HepG2 (cell line): ENCODE results near the gene C4orf36. TPM values are rescaled to one million over a fixed set of nuclear protein-coding genes. Genes with fewer than 3 reads are reported as not detected.

Source experiments
- CBFB ChIP-seq: sonication (generic); formaldehyde crosslinking; IDR thresholded peaks from 2 replicates; pipeline ENCODE4 v1.4.0; 2020; ENCODE audit warnings: missing genetic modification reagents
- CBX2 ChIP-seq, 2 experiments: fragments of 200-600 bp in 1 of 2; sonication (generic); formaldehyde crosslinking in 1 of 2; IDR thresholded peaks; 2 replicates each; pipeline versions ENCODE4 v1.7.0 to v1.8.1; 2018 to 2022; ENCODE audit warnings: low read depth in 2 of 2, low read length in 1 of 2, mild to moderate bottlenecking in 1 of 2, missing genetic modification reagents in 1 of 2
- CREBL2 ChIP-seq: sonication (generic); formaldehyde crosslinking; IDR thresholded peaks from 2 replicates; pipeline ENCODE4 v1.8.1; 2023; ENCODE audit warnings: missing genetic modification reagents, mild to moderate bottlenecking, borderline replicate concordance
- FOXO1 ChIP-seq: sonication (generic); formaldehyde crosslinking; IDR thresholded peaks from 2 replicates; pipeline ENCODE4 v1.4.0; 2020; ENCODE audit warnings: missing genetic modification reagents
- FUBP1 ChIP-seq: sonication (generic); formaldehyde crosslinking; IDR thresholded peaks from 2 replicates; pipeline ENCODE4 v1.5.1; 2020; ENCODE audit warnings: missing genetic modification reagents, mild to moderate bottlenecking, borderline replicate concordance
- GATAD2A ChIP-seq: IDR thresholded peaks from 2 replicates; pipeline ENCODE4 v1.6.1; 2016
- GPN1 ChIP-seq: sonication (generic); formaldehyde crosslinking; IDR thresholded peaks from 2 replicates; pipeline ENCODE4 v1.5.1; 2020; ENCODE audit warnings: missing genetic modification reagents, borderline replicate concordance
- HNRNPH1 ChIP-seq: fragments of 200-400 bp; formaldehyde crosslinking; optimal IDR thresholded peaks from 2 replicates; pipeline ENCODE3; 2017; ENCODE audit warnings: mild to moderate bottlenecking, low read depth, low read length
- NBN ChIP-seq: fragments of 450-650 bp; conservative IDR thresholded peaks from 2 replicates; pipeline ENCODE4 v1.6.1; 2017
- NCOA2 ChIP-seq: sonication (generic); formaldehyde crosslinking; IDR thresholded peaks from 2 replicates; pipeline ENCODE4 v1.8.0; 2022; ENCODE audit warnings: inconsistent platforms
- REXO4 ChIP-seq: sonication (generic); formaldehyde crosslinking; IDR thresholded peaks from 2 replicates; pipeline ENCODE4 v1.8.0; 2022; ENCODE audit warnings: missing genetic modification reagents, mild to moderate bottlenecking, borderline replicate concordance
- SIN3A ChIP-seq: IDR thresholded peaks from 2 replicates; pipeline ENCODE4 v1.6.1; 2011; ENCODE audit warnings: low read depth, mild to moderate bottlenecking, control low read depth, low read length, borderline replicate concordance
- ZFP82 ChIP-seq: sonication (generic); formaldehyde crosslinking; IDR thresholded peaks from 2 replicates; pipeline ENCODE4 v1.5.1; 2020; ENCODE audit warnings: mild to moderate bottlenecking, missing genetic modification reagents, borderline replicate concordance
- ZNF142 ChIP-seq: sonication (generic); formaldehyde crosslinking; IDR thresholded peaks from 2 replicates; pipeline ENCODE4 v1.4.0; 2020; ENCODE audit warnings: missing genetic modification reagents
- ZNF430 ChIP-seq: sonication (generic); formaldehyde crosslinking; IDR thresholded peaks from 2 replicates; pipeline ENCODE4 v1.9.0; 2021; ENCODE audit warnings: mild to moderate bottlenecking, missing genetic modification reagents
- ZNF543 ChIP-seq: sonication (generic); formaldehyde crosslinking; IDR thresholded peaks from 2 replicates; pipeline ENCODE4 v1.4.0; 2020; ENCODE audit warnings: mild to moderate bottlenecking, missing genetic modification reagents
- ZNF724P ChIP-seq: sonication (generic); formaldehyde crosslinking; IDR thresholded peaks from 2 replicates; pipeline ENCODE4 v1.8.0; 2022; ENCODE audit warnings: missing genetic modification reagents, borderline replicate concordance
- ZNF772 ChIP-seq: sonication (generic); formaldehyde crosslinking; IDR thresholded peaks from 2 replicates; pipeline ENCODE4 v1.5.0; 2020; ENCODE audit warnings: mild to moderate bottlenecking, missing genetic modification reagents
- polyA plus RNA-seq, 8 experiments: library from polyadenylated mRNA; depleted of rRNA in 3 of 8; stranded (reverse) in 7 of 8; unstranded in 1 of 8; fragments of >200 nt; fragmentation: Illumina TruSeq in 4 of 8; extraction: Trizol in 4 of 8; gene quantifications; 2 replicates each; pipeline versions ENCODE4 v1.2.1 to v1.2.3, GENCODE V29; 2011 to 2016; ENCODE audit warnings: low read depth in 4 of 8, missing spikeins in 1 of 8, mixed read lengths in 1 of 8; ENCODE audit not compliant: insufficient read depth in 1 of 8
- total RNA-seq, 5 experiments: library from RNA; depleted of rRNA; stranded (reverse); fragments of >200 nt; fragmentation: Illumina TruSeq; extraction: Trizol; gene quantifications; 2 replicates each; pipeline ENCODE4 v1.2.3, GENCODE V29; 2016; ENCODE audit warnings: low read depth in 1 of 5
- TF ChIP-seq, protein P1 (sequence below): sonication (generic); formaldehyde crosslinking; IDR thresholded peaks from 2 replicates; pipeline ENCODE4 v1.4.0; 2020; ENCODE audit warnings: missing genetic modification reagents, borderline replicate concordance

C4orf36 gene
- total and polyA plus RNA-seq, 2 of the 13 experiments (the other 11 are each of a cell fraction or from before 2014, with no cell fraction given), result 0.63 TPM; not detected in 1

DNA sequence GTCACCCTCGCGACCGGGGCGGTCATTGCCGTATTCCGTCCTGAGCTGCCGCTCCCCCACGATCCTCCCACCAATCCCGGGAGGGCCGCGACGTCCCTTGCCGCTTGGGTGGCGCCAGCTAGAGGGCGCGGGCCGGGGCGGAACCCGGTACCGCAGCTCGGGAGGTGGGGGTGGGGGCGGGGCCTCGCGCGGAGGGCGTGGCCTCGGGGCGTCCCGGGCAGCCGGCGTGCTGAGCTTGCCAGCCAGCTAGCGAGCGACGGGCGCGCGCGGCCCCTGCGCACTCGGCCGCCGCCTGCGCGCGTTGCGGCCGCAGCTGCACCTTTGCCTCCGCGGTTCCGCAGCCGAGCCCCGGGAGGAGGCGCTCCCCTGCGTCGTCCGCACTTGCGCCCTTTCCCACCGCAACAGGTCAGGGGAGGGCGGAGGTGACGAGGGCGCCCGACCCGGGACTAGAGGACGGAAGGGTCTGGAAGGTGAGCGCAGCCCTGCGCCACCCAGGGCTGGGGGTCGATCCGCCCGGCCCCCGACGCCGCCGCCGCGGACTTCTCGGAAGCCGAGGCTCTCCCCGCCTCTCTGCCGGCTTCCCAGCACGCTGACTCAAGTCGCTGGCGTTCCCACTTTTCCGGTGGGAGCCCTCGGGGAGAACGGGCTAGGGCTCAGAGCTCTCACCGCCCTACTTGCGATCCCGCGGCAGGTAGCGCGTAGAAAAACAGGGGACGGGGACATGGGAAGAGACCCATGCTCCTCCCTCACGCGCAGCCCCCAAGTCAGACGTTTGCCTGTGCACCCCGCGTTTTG lies 42.7 kb upstream of the C4orf36 start, which contains the start of gene AFF1 (continued):
- peak; percentile 10; the same call in 1 of the 2 replicates for TF ChIP-seq FOXO1 (CRISPR knock-in tag)
- TF ChIP-seq, protein P1, sequence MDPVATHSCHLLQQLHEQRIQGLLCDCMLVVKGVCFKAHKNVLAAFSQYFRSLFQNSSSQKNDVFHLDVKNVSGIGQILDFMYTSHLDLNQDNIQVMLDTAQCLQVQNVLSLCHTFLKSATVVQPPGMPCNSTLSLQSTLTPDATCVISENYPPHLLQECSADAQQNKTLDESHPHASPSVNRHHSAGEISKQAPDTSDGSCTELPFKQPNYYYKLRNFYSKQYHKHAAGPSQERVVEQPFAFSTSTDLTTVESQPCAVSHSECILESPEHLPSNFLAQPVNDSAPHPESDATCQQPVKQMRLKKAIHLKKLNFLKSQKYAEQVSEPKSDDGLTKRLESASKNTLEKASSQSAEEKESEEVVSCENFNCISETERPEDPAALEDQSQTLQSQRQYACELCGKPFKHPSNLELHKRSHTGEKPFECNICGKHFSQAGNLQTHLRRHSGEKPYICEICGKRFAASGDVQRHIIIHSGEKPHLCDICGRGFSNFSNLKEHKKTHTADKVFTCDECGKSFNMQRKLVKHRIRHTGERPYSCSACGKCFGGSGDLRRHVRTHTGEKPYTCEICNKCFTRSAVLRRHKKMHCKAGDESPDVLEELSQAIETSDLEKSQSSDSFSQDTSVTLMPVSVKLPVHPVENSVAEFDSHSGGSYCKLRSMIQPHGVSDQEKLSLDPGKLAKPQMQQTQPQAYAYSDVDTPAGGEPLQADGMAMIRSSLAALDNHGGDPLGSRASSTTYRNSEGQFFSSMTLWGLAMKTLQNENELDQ (CRISPR knock-in tag), result no peak
- no peak for TF ChIP-seq ZNF430 (CRISPR knock-in tag)
- TF ChIP-seq ZNF142 (CRISPR knock-in tag), result peak; percentile 80
- no peak for TF ChIP-seq REXO4 (CRISPR knock-in tag)
- peak; percentile 59; the same call in 1 of the 2 replicates for TF ChIP-seq ZNF543
- TF ChIP-seq ZFP82, result peak; percentile 73; the same call in 1 of the 2 replicates
- no peak for TF ChIP-seq NBN
- TF ChIP-seq HNRNPH1, result no peak
- peak; percentile 92; the same call in 1 of the 2 replicates for TF ChIP-seq CREBL2 (CRISPR knock-in tag)
- no peak for TF ChIP-seq CBX2 (IDR thresholded peaks at IDR 0.05; ENCODE audit: low read depth, low read length)
- TF ChIP-seq CBX2 (CRISPR knock-in tag; IDR thresholded peaks at IDR 0.05; ENCODE audit: low read depth), result no peak
- TF ChIP-seq ZNF724P, result peak; percentile 61; the same call in 1 of the 2 replicates
- peak; percentile 71; the same call in 1 of the 2 replicates for TF ChIP-seq ZNF772
- TF ChIP-seq SIN3A, result 0 out of 2 replicates have a peak, but pooled peaks have one; percentile 37
- TF ChIP-seq FUBP1 (CRISPR knock-in tag), result peak; percentile 75; the same call in 1 of the 2 replicates
- TF ChIP-seq CBFB (CRISPR knock-in tag), result peak; percentile 76
- no peak for TF ChIP-seq NCOA2 (CRISPR knock-in tag)
- TF ChIP-seq GPN1 (CRISPR knock-in tag), result no peak
- peak; percentile 72 for TF ChIP-seq GATAD2A (CRISPR knock-in tag)
